Melanocyte of skin (primary cell): ENCODE measurements around the gene TOMM6. TPM values are rescaled to one million over a fixed set of nuclear protein-coding genes. Genes with fewer than 3 reads are reported as not detected.

Source experiments
- small RNA-seq, 2 donors: library from RNA; depleted of rRNA; stranded (forward); fragments of <200 nt; gene quantifications; one replicate each; pipeline ENCODE3, GENCODE V24; 2012
- total RNA-seq, 2 donors: library from RNA; depleted of rRNA; stranded (reverse); fragments of >200 nt; gene quantifications; 2 replicates each; pipeline ENCODE4 v1.2.3, GENCODE V29; 2012

TOMM6 gene
- total RNA-seq, result 10 to 100 TPM; 72.6 to 97.6 TPM

DNA sequence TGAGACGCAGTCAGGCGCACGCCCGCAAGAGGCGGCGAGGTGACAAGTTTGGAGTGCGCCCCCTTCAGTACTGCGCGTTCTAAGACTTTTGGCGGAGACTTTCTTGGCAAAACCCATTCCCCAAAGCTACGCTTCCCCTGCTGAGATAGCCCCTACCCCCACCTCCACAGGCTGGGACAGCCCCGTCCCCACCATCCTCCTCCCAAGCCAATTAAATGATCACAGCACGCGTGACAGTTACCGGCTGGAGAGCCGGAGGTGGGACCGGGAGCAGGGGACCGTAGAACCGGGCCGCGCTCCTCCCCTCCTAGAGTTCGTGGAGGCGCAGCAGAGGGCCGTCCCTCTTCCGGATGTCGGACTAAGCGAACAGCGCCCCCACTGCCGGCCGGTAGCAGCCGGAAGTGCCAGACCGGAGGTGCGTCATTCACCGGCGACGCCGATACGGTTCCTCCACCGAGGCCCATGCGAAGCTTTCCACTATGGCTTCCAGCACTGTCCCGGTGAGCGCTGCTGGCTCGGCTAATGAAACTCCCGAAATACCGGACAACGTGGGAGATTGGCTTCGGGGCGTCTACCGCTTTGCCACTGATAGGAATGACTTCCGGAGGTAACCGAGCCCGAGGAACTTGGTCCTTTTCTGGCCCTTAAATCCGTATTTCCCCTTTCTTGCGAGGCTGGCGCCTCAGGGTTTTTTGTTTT is at the start of gene TOMM6:
TSS of gene TOMM6 (plus strand) at position 476 of the 699 bp plus-strand sequence. CDS start at position 480, 4 bp downstream.

DNA sequence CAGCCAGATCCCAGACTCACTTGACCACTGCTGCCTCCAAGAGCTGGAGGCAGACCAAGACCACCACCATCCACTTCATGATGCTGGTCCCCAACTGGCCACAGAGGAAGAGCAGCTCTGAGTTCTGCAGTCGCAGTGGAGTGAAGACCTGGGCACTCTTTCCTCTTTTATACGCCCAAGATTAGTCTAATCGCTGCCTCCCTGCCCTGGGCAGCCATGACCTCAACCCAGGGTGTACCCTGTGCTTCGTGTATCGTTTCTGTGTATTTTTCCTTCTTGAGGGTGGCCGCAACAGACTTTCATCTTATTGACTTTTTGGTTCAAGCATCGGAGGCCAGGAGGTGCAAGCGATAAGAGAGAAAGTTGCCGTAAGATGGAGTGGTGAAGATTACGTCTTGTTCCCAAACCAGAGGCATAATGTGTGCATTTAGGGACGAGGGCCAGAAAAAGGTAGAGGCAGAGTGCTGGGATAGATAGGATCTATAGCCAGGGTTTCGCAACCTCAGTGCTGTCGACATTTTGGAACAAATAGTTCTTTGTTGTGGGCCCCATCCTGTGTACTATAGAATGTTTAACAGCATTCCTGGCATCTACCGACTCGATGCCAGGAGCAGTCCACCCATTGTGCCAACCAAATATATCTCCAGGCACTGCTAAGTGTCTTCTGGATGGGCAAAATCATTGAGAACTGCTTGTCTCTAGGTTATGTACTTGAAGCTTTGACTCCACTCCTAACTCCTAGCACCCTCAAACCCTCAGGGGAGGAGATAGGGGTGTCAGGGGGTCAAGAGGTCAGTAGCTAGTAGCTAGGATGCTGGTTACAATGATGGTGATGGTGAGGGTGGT is 40.0 kb upstream of the TOMM6 start, which contains the start of gene PGC:
TSS of gene PGC (minus strand) at position 142 of the 846 bp plus-strand sequence. CDS start at position 79, 63 bp downstream.

DNA sequence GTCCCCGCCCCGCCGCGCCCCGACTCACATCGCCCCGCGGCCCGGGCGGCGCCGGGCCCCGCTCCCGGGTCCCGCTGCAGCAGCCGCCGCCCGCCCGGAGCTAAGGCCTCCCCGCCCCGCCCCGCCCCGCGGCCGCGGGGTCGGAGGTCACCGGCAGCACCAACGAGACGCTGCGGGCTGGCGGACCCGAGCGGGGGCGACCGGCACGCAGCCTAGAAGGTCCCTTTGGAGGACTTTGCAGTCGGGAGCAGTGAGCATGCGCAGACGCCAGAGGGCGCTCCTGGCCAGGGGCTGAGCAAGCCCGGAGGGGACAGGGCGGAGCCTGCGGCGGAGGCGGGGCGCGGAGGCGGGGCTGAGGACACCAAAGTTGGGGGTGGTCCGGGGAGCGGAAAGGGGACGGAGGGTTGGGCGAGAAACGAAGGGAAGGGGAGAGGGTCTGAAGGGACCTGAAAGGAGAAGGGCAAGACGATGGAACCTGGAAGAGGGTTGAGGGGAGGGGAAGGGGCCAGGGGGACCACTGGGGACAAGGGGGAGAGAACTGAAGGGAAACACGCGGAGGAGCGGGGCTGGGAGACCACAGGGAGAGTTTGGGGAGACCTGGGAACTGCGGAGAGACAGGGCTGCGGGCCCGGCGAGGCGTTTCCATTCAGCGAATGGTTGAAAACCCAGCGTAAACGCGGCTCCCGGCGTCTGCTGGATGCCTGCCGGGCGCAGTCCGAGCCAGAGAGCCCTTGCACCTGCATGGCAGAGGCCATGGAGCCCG is 7.5 kb upstream of the TOMM6 start, which contains the start of gene FRS3:
TSS of gene FRS3 (minus strand) at position 113 of the 763 bp plus-strand sequence. CDS start 2,913 bp downstream, outside the sequence.

DNA sequence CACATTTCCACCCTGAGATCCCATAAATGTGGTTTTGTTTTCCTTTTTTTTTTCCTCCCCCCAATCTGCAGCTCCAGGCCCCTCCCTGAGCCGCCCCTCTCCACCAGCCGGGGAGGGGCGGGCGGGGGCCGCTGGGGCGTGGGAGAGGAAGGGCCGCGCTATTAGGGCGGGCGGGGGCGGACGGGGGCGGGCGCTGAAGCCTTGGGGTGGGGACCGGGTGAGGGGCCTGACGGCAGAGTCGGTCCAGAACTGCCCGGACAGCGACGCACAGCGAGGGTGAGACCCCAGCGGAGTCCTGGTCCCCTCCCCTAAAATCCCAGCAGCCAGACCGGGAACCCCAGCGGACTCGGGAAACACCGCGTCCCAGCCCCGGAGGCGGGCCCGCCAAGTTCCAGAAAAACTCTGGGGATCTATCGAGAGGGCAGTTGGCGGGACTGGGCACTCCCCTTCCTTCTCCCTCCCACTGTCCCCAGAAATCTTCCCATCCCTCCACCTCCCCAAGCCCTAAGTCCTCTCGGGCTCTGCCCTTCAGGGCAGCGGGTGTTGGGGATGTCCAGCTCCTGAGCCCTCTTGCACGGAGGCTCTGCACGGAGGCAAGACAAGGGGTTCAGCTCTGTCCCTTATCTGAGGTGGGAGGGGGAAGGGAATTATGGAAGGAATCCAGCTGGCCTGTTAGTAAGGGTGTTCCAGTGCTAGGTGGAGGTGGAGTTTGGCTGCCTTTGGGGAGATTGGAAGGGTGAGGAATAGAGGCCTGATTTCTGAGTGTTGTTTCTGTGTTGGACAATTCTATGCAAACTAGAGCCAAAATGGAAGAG is 6.7 kb upstream of the TOMM6 start, which contains the start of gene PRICKLE4:
TSS of gene PRICKLE4 (plus strand) at position 232 of the 815 bp plus-strand sequence. CDS start 2,692 bp downstream, outside the sequence.

Small RNA genes within 50 kb of the gene (small RNA-seq; reads per million reads assigned to genes)
- gene AL365205.2, result 0 reads per million in 2 donors
- gene AL365205.3, result 0 reads per million in 2 donors
- 0 reads per million in 2 donors for gene RF00393

Other genes with a start within 250 kb of the TOMM6 start
- 1 to 10 TPM; 2.8 to 3.7 TPM for gene FOXP4, start 241.3 kb upstream of the TOMM6 start, total RNA-seq
- under 1 TPM in 1 of 2 donors, not detected in 1; 0.67 TPM for gene MDFI, start 149.2 kb upstream of the TOMM6 start, total RNA-seq
- 1 to 10 TPM; 1.7 to 2.8 TPM for gene TFEB, start 52.1 kb upstream of the TOMM6 start, total RNA-seq
- gene PGC, start 40.3 kb upstream of the TOMM6 start, total RNA-seq, result not detected
- 1 to 10 TPM in 1 of 2 donors, under 1 TPM in 1; 1.00 to 1.7 TPM for gene FRS3, start 7.8 kb upstream of the TOMM6 start, total RNA-seq
- gene PRICKLE4, start 6.9 kb upstream of the TOMM6 start, total RNA-seq, result under 1 TPM in 1 of 2 donors, not detected in 1; 0.34 TPM
- 1 to 10 TPM; 2.7 to 2.8 TPM for gene USP49, start 107.7 kb downstream of the TOMM6 start, total RNA-seq
- gene MED20, start 133.4 kb downstream of the TOMM6 start, total RNA-seq, result 10 to 100 TPM; 17.2 to 29.0 TPM
- gene BYSL, start 133.8 kb downstream of the TOMM6 start, total RNA-seq, result 10 to 100 TPM; 18.2 to 39.3 TPM
- gene CCND3, start 154.1 kb downstream of the TOMM6 start, total RNA-seq, result 10 to 100 TPM; 63.0 to 92.6 TPM